Islet of Langerhans (tissue), 1 donor: Measurements from ENCODE around the gene KRT17.
"Not testable (repeated sequence)": the region's sequence is repeated elsewhere in the genome, so short reads cannot be mapped to it uniquely, and the experiment has no call there.

Experiments
- FAIRE-seq: peaks from one replicate; lab custom pipeline; 2011; peaks lifted over from hg19 to GRCh38; lab: Jason Lieb, UNC

Gene KRT17

GRCh38 chr17:41592601-41593305, 31.6 kb downstream of the KRT17 start:
- FAIRE-seq = no peak

GRCh38 chr17:41589301-41589700, 35.1 kb downstream of the KRT17 start:
- no peak for FAIRE-seq

- FAIRE-seq = no peak
Observed at GRCh38 chr17:41588126-41588810, 36.1 kb downstream of the KRT17 start.

GRCh38 chr17:41586863-41587495, 37.4 kb downstream of the KRT17 start, which contains the start of gene KRT14:
Gene KRT14 (minus strand): TSS chr17:41586895. CDS start chr17:41586834, 61 bp downstream.
- no peak for FAIRE-seq

GRCh38 chr17:41585301-41586056, 38.9 kb downstream of the KRT17 start:
- no peak for FAIRE-seq

GRCh38 chr17:41584331-41584927, 39.9 kb downstream of the KRT17 start:
- not testable (repeated sequence) for FAIRE-seq

GRCh38 chr17:41583137-41584127, 40.9 kb downstream of the KRT17 start:
- FAIRE-seq = no peak

- not testable (repeated sequence) for FAIRE-seq
Observed at GRCh38 chr17:41582061-41582968, 42.1 kb downstream of the KRT17 start.

GRCh38 chr17:41581366-41582060, 42.9 kb downstream of the KRT17 start:
- FAIRE-seq = no peak

- FAIRE-seq = no peak
Observed at GRCh38 chr17:41580687-41581365, 43.5 kb downstream of the KRT17 start.

- FAIRE-seq = no peak
Observed at GRCh38 chr17:41580244-41580575, 44.2 kb downstream of the KRT17 start.

GRCh38 chr17:41579484-41580243, 44.7 kb downstream of the KRT17 start:
- no peak for FAIRE-seq

- FAIRE-seq = no peak
Observed at GRCh38 chr17:41578971-41579370, 45.4 kb downstream of the KRT17 start.

- no peak for FAIRE-seq
Observed at GRCh38 chr17:41578538-41578937, 45.8 kb downstream of the KRT17 start.

GRCh38 chr17:41576740-41577139, 47.6 kb downstream of the KRT17 start:
- FAIRE-seq = not testable (repeated sequence)

- FAIRE-seq = no peak
Observed at GRCh38 chr17:41575336-41575735, 49.0 kb downstream of the KRT17 start.

GRCh38 chr17:41571561-41572434, 52.6 kb downstream of the KRT17 start, which contains the start of gene KRT9:
Gene KRT9 (minus strand): TSS chr17:41572059. CDS start chr17:41571992, 67 bp downstream.
- no peak for FAIRE-seq
